GM23338 (cell line): ENCODE results near the gene FAM131B.

ENCODE experiments used
- EZH2 ChIP-seq: fragments of 200-600 bp; sonication (generic); IDR thresholded peaks from one replicate; pipeline ENCODE4 v1.8.0; 2017; ENCODE audit warnings: antibody characterized with exemption, mild to moderate bottlenecking, low read depth; ENCODE audit not compliant: unreplicated experiment
- EZH2phosphoT487 ChIP-seq: fragments of 200-600 bp; sonication (generic); IDR thresholded peaks from one replicate; pipeline ENCODE4 v1.8.1; 2018; ENCODE audit warnings: antibody characterized with exemption; ENCODE audit not compliant: unreplicated experiment
- TF ChIP-seq, protein P1 (sequence below), 2 experiments: fragments of 200-600 bp in 1 of 2; sonication (generic) in 1 of 2; conservative IDR thresholded peaks; 2 replicates each; pipeline versions ENCODE4 v1.5.1 to v1.6.1; 2016 to 2017; ENCODE audit warnings: antibody characterized with exemption in 2 of 2, low read depth in 2 of 2, mild to moderate bottlenecking in 2 of 2, moderate library complexity in 1 of 2

DNA sequence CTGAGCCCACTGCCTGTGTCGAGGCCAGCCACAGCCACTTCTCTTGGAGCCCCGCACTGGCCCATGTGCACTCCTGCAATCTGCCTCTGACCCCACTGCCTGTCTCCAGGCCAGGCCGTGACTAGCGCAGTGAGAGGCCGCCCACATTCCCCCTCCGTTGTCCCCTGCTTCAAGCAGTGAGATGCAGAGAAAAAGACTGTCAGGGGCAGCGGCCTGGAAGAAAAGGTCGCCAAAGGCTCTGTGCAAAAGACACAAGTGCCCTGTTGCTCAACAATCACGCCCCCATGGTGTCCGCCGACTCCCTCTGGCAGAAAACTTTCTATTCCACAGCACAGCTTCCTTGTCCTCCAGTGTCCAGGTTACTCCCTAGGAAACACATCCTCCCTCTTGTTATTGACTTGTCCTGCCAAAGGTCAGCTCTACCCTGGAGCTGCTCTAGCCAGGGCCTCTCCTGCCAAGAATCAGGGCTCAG, 9.9 kb downstream of the FAM131B start:
- no peak for TF ChIP-seq EZH2phosphoT487
- TF ChIP-seq, protein P1, sequence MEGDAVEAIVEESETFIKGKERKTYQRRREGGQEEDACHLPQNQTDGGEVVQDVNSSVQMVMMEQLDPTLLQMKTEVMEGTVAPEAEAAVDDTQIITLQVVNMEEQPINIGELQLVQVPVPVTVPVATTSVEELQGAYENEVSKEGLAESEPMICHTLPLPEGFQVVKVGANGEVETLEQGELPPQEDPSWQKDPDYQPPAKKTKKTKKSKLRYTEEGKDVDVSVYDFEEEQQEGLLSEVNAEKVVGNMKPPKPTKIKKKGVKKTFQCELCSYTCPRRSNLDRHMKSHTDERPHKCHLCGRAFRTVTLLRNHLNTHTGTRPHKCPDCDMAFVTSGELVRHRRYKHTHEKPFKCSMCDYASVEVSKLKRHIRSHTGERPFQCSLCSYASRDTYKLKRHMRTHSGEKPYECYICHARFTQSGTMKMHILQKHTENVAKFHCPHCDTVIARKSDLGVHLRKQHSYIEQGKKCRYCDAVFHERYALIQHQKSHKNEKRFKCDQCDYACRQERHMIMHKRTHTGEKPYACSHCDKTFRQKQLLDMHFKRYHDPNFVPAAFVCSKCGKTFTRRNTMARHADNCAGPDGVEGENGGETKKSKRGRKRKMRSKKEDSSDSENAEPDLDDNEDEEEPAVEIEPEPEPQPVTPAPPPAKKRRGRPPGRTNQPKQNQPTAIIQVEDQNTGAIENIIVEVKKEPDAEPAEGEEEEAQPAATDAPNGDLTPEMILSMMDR (conservative IDR thresholded peaks at IDR 0.05; ENCODE audit: low read depth in 2 of 2), result no peak
- no peak for TF ChIP-seq EZH2
